ENCODE results near the gene PALM. TPM values are rescaled to one million over a fixed set of nuclear protein-coding genes. Genes with fewer than 3 reads are reported as not detected.
"Not testable (repeated sequence)": the region's sequence is repeated elsewhere in the genome, so short reads cannot be mapped to it uniquely, and the experiment has no call there.

PALM gene
- total RNA-seq, 2 experiments from 2014 or later, result not detected

GRCh38 chr19:722553-723101 lies 13.9 kb downstream of the PALM start:
- ChIA-PET CTCF (no interaction called here), POLR2A (no interaction called here)
- no peaks in the 10 kb centered on the region for H3K36me3 Mint-ChIP-seq (ENCODE audit: low read depth)
- no peak for DNase-seq
- no peaks in the 10 kb centered on the region for H3K4me1 Mint-ChIP-seq
- no peak overlapping the region for H3K27ac Mint-ChIP-seq
- H3K9me3 Mint-ChIP-seq, result no peaks in the 10 kb centered on the region
- H3K27me3 Mint-ChIP-seq, result peaks cover 3% of the 10 kb centered on the region
- H3K4me3 Mint-ChIP-seq, result no peak overlapping the region

- POLR2A ChIA-PET, result no interaction called here
- Mint-ChIP-seq H3K4me1 (no peaks in the 10 kb centered on the region), H3K27ac (no peak overlapping the region), H3K27me3 (peaks cover 3% of the 10 kb centered on the region), H3K4me3 (no peak overlapping the region), H3K36me3 (ENCODE audit: low read depth) (no peaks in the 10 kb centered on the region), H3K9me3 (no peaks in the 10 kb centered on the region)
- CTCF ChIA-PET, result no interaction called here
- no peak for DNase-seq
These were observed 14.5 kb downstream of the PALM start for GRCh38 chr19:723247-723646.

- Mint-ChIP-seq H3K27me3 (peaks cover 3% of the 10 kb centered on the region), H3K4me3 (no peak overlapping the region), H3K36me3 (ENCODE audit: low read depth) (no peaks in the 10 kb centered on the region), H3K9me3 (no peaks in the 10 kb centered on the region), H3K4me1 (no peaks in the 10 kb centered on the region), H3K27ac (no peak overlapping the region)
- ChIA-PET CTCF (no interaction called here), POLR2A (no interaction called here)
- no peak for DNase-seq
These were observed 15.0 kb downstream of the PALM start for GRCh38 chr19:723714-724113.

GRCh38 chr19:725461-726089 lies 16.8 kb downstream of the PALM start:
- DNase-seq, result no peak
- Mint-ChIP-seq H3K9me3 (no peaks in the 10 kb centered on the region), H3K36me3 (ENCODE audit: low read depth) (no peaks in the 10 kb centered on the region), H3K27me3 (peaks cover 3% of the 10 kb centered on the region), H3K4me3 (no peak overlapping the region), H3K27ac (no peak overlapping the region), H3K4me1 (no peaks in the 10 kb centered on the region)
- POLR2A ChIA-PET, result no interaction called here
- CTCF ChIA-PET, result interaction anchor here (0.6 kb wide), 1 partner anchor 678 kb away, joined by 4 read pairs; no protein-coding TSS in a partner anchor

- no peak for DNase-seq
- no peaks in the 10 kb centered on the region for H3K36me3 Mint-ChIP-seq (ENCODE audit: low read depth)
- H3K27ac Mint-ChIP-seq, result no peak overlapping the region
- no peak overlapping the region for H3K4me3 Mint-ChIP-seq
- H3K9me3 Mint-ChIP-seq, result no peaks in the 10 kb centered on the region
- CTCF ChIA-PET, result interaction anchor here (0.7 kb wide), 1 partner anchor 68 kb away, joined by 3 read pairs; no protein-coding TSS in a partner anchor
- POLR2A ChIA-PET, result no interaction called here
- H3K4me1 Mint-ChIP-seq, result no peaks in the 10 kb centered on the region
- no peaks in the 10 kb centered on the region for H3K27me3 Mint-ChIP-seq
These were observed 18.5 kb downstream of the PALM start for GRCh38 chr19:726993-727956.

GRCh38 chr19:728011-728410 lies 19.3 kb downstream of the PALM start:
- Mint-ChIP-seq H3K27ac (no peak overlapping the region), H3K9me3 (no peaks in the 10 kb centered on the region), H3K4me1 (peaks cover 6% of the 10 kb centered on the region), H3K36me3 (ENCODE audit: low read depth) (no peaks in the 10 kb centered on the region), H3K27me3 (no peaks in the 10 kb centered on the region), H3K4me3 (no peak overlapping the region)
- no peak for DNase-seq
- POLR2A ChIA-PET, result no interaction called here
- CTCF ChIA-PET, result interaction anchor here (0.7 kb wide), 1 partner anchor 68 kb away, joined by 3 read pairs; no protein-coding TSS in a partner anchor

- H3K27me3 Mint-ChIP-seq; H3K27ac Mint-ChIP-seq; H3K9me3 Mint-ChIP-seq; H3K4me3 Mint-ChIP-seq; DNase-seq; H3K36me3 Mint-ChIP-seq (ENCODE audit: low read depth); POLR2A ChIA-PET: not testable (repeated sequence)
- CTCF ChIA-PET, result interaction anchor here (0.6 to 1.0 kb wide), 2 partner anchors 11 to 29 kb away, joined by 3 read pairs; no protein-coding TSS in a partner anchor
- H3K4me1 Mint-ChIP-seq, result peaks cover 15% of the 10 kb centered on the region
These were observed 20.8 kb downstream of the PALM start for GRCh38 chr19:729564-729963.

- Mint-ChIP-seq H3K9me3 (no peaks in the 10 kb centered on the region), H3K36me3 (ENCODE audit: low read depth) (no peaks in the 10 kb centered on the region), H3K27ac (no peak overlapping the region), H3K4me1 (peaks cover 15% of the 10 kb centered on the region), H3K4me3 (no peak overlapping the region), H3K27me3 (no peaks in the 10 kb centered on the region)
- no peak for DNase-seq
- ChIA-PET CTCF (interaction anchor here (1.0 kb wide), 1 partner anchor 10 kb away, joined by 3 read pairs; no protein-coding TSS in a partner anchor), POLR2A (no interaction called here)
These were observed 21.4 kb downstream of the PALM start for GRCh38 chr19:729965-730668.

- POLR2A ChIA-PET, result no interaction called here
- H3K27ac Mint-ChIP-seq, result peak overlapping the region; percentile 13
- no peak for DNase-seq
- H3K27me3 Mint-ChIP-seq, result no peaks in the 10 kb centered on the region
- H3K4me1 Mint-ChIP-seq, result peaks cover 15% of the 10 kb centered on the region
- no peaks in the 10 kb centered on the region for H3K9me3 Mint-ChIP-seq
- CTCF ChIA-PET, result interaction anchor here (0.6 kb wide), 1 partner anchor 156 kb away, joined by 3 read pairs; no protein-coding TSS in a partner anchor
- H3K4me3 Mint-ChIP-seq, result no peak overlapping the region
- H3K36me3 Mint-ChIP-seq (ENCODE audit: low read depth), result no peaks in the 10 kb centered on the region
These were observed 22.3 kb downstream of the PALM start for GRCh38 chr19:731000-731399.

- no peaks in the 10 kb centered on the region for H3K9me3 Mint-ChIP-seq
- ChIA-PET CTCF (interaction anchor here (0.6 kb wide), 1 partner anchor 106 kb away, joined by 3 read pairs; no protein-coding TSS in a partner anchor), POLR2A (no interaction called here)
- H3K36me3 Mint-ChIP-seq (ENCODE audit: low read depth), result no peaks in the 10 kb centered on the region
- H3K4me3 Mint-ChIP-seq, result no peak overlapping the region
- H3K27ac Mint-ChIP-seq, result peak overlapping the region; percentile 41
- H3K4me1 Mint-ChIP-seq, result peaks cover 15% of the 10 kb centered on the region
- no peak for DNase-seq
- H3K27me3 Mint-ChIP-seq, result no peaks in the 10 kb centered on the region
These were observed 23.7 kb downstream of the PALM start for GRCh38 chr19:732148-733069.

GRCh38 chr19:734716-735115 lies 26.0 kb downstream of the PALM start:
- H3K9me3 Mint-ChIP-seq, result no peaks in the 10 kb centered on the region
- no peak overlapping the region for H3K27ac Mint-ChIP-seq
- no peaks in the 10 kb centered on the region for H3K36me3 Mint-ChIP-seq (ENCODE audit: low read depth)
- peaks cover 15% of the 10 kb centered on the region for H3K4me1 Mint-ChIP-seq
- no peak overlapping the region for H3K4me3 Mint-ChIP-seq
- CTCF ChIA-PET, result interaction anchor here (0.7 to 1.4 kb wide), 8 partner anchors 20 to 534 kb away, joined by 3 to 10 read pairs (median 4); partner anchors contain the start of genes CIRBP, PRSS57 and RNF126
- POLR2A ChIA-PET, result no interaction called here
- H3K27me3 Mint-ChIP-seq, result no peaks in the 10 kb centered on the region
- no peak for DNase-seq

GRCh38 chr19:736125-736524 lies 27.4 kb downstream of the PALM start:
- DNase-seq, result no peak
- H3K27me3 Mint-ChIP-seq, result no peaks in the 10 kb centered on the region
- H3K4me1 Mint-ChIP-seq, result peaks cover 15% of the 10 kb centered on the region
- POLR2A ChIA-PET, result no interaction called here
- no peaks in the 10 kb centered on the region for H3K9me3 Mint-ChIP-seq
- H3K4me3 Mint-ChIP-seq, result no peak overlapping the region
- no peak overlapping the region for H3K27ac Mint-ChIP-seq
- CTCF ChIA-PET, result no interaction called here
- H3K36me3 Mint-ChIP-seq (ENCODE audit: low read depth), result no peaks in the 10 kb centered on the region
